ENCODE measurements around the gene FBLN7. TPM values are rescaled to one million over a fixed set of nuclear protein-coding genes. Genes with fewer than 3 reads are reported as not detected.
A peak's percentile ranks its signal among the peaks of the same experiment; 100 is the strongest.

Gene FBLN7
- total RNA-seq, 4 donors from 2014 or later = 2.5 to 5.8 (median 4.0) TPM

DNA sequence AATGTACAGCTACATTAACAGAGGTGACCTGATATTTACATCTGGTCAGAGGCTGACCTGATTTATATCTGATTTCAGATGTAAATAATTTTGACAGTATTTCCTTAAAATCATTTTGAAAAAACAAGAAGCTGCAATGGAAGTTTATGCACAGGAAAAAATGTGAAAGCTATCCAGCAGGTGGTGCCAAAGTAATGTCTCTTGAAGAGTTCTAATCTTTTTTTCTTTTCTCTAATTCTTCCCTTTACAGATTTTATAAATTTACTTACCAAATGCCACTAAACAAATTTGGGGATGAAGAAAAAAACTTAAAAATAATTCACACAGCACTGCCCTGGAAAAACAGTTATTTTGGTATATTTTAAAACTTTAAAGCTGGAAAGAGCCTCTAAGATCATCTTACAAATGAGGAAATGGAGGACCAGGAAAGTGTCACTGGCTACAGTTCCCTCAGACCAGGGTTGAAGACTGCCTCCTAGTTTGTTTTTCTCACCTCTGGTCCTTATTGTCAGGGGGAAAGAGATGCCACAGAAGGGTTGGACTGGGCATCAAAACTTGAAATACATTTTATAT is 16.4 kb upstream of the FBLN7 start:
- Histone ChIP-seq H3K27me3 (no peaks in the 10 kb centered on the region), H3K4me1 (no peaks in the 10 kb centered on the region), H3K36me3 (peaks cover 25% of the 10 kb centered on the region), H3K9me3 (no peaks in the 10 kb centered on the region), H3K27ac (no peak overlapping the region), H3K4me3 (no peak overlapping the region)
- no peak for DNase-seq (ENCODE audit: low spot score in 2 of 2)
- TF ChIP-seq POLR2AphosphoS5 (IDR thresholded peaks at IDR 0.05) = no peak
- TF ChIP-seq, protein P1, sequence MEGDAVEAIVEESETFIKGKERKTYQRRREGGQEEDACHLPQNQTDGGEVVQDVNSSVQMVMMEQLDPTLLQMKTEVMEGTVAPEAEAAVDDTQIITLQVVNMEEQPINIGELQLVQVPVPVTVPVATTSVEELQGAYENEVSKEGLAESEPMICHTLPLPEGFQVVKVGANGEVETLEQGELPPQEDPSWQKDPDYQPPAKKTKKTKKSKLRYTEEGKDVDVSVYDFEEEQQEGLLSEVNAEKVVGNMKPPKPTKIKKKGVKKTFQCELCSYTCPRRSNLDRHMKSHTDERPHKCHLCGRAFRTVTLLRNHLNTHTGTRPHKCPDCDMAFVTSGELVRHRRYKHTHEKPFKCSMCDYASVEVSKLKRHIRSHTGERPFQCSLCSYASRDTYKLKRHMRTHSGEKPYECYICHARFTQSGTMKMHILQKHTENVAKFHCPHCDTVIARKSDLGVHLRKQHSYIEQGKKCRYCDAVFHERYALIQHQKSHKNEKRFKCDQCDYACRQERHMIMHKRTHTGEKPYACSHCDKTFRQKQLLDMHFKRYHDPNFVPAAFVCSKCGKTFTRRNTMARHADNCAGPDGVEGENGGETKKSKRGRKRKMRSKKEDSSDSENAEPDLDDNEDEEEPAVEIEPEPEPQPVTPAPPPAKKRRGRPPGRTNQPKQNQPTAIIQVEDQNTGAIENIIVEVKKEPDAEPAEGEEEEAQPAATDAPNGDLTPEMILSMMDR (IDR thresholded peaks at IDR 0.05) = peak in 1 of 2 donors; percentile 23

DNA sequence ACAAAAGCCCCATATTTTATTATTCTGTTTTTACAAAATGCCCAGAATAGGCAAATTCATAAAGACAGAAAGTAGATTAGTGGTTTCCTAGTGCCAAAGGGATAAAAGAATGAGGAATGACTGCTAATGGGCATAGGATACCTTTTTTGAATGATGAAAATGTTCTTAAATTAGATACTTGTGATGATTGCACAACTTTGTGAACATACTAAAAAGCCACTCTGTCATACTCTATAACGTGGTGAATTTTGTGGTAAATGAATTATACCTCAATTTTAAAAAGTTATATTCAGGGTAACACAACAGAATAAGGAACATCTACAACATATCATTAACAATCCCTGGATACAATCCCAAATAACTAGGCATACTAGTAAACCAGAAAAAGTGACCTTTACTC is 9.1 kb upstream of the FBLN7 start:
- H3K36me3 ChIP-seq = no peaks in the 10 kb centered on the region
- no peaks in the 10 kb centered on the region for H3K4me1 ChIP-seq
- H3K4me3 ChIP-seq = no peak overlapping the region
- peaks cover 6% of the 10 kb centered on the region for H3K9me3 ChIP-seq
- WGBS = 65% methylated on average over 1 of the region's 1 CpG
- DNase-seq (ENCODE audit: low spot score in 2 of 2) = no peak
- no peaks in the 10 kb centered on the region for H3K27me3 ChIP-seq
- no peak overlapping the region for H3K27ac ChIP-seq
- no peak for TF ChIP-seq POLR2AphosphoS5 (IDR thresholded peaks at IDR 0.05)
- TF ChIP-seq, protein P1 (IDR thresholded peaks at IDR 0.05) = no peak
- no peak for TF ChIP-seq POLR2A (IDR thresholded peaks at IDR 0.05)
- no peak for TF ChIP-seq EP300 (IDR thresholded peaks at IDR 0.05)

DNA sequence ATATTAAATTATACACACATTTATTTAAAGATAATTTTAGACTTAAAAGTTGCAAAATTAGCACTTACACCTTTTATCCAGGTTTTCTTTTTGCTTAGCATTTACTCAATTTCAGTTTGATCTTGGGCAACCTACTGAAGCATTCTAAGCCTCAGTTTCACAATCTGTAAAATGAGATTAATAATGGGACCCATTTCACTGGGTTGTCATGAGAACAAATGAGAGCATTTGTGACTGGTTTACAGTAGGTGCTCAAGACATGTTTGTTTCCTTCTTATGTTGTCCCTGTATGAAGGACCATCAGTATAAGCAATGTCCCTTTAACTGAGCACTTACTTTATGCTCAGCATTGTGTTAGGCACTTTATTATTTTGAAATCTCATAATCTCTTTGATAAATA is 4.8 kb upstream of the FBLN7 start:
- no peak for DNase-seq (ENCODE audit: low spot score in 2 of 2)
- H3K36me3 ChIP-seq = no peaks in the 10 kb centered on the region

DNA sequence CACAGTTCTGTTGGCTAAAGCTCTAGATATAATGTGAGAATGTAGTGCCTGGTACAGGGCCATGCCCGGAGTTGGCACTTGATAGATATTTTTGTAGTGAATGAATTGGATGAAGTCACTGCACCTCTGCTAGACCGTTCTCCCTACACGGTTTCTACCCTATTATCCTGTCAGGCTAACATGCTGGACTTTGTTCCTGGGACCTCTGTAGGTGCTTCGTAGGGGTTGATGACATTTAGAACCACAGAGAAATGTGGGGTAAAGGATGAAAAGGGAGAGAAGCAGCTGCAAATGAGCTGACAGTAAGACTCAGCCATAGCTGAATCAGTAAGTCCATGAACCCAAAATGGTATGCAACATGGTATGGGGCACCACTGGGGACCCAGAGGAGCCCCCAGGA is 4.1 kb upstream of the FBLN7 start:
- H3K27ac ChIP-seq = no peak overlapping the region
- no peak for DNase-seq (ENCODE audit: low spot score in 2 of 2)
- peaks cover 8% of the 10 kb centered on the region for H3K27me3 ChIP-seq
- no peaks in the 10 kb centered on the region for H3K9me3 ChIP-seq
- peaks cover 13% of the 10 kb centered on the region for H3K4me1 ChIP-seq
- H3K4me3 ChIP-seq = no peak overlapping the region
- H3K36me3 ChIP-seq = no peaks in the 10 kb centered on the region
- 82% methylated on average over 4 of the region's 4 CpGs for WGBS
- TF ChIP-seq POLR2AphosphoS5 (IDR thresholded peaks at IDR 0.05) (no peak), EP300 (IDR thresholded peaks at IDR 0.05) (no peak), POLR2A (IDR thresholded peaks at IDR 0.05) (no peak)
- TF ChIP-seq, protein P1 (IDR thresholded peaks at IDR 0.05) = no peak

More for the DNA sequence above, 4.8 kb upstream of the FBLN7 start:
- Histone ChIP-seq H3K4me3 (no peak overlapping the region), H3K4me1 (peaks cover 9% of the 10 kb centered on the region), H3K27ac (no peak overlapping the region), H3K27me3 (peaks cover 4% of the 10 kb centered on the region), H3K9me3 (no peaks in the 10 kb centered on the region)
- no peak for TF ChIP-seq POLR2AphosphoS5 (IDR thresholded peaks at IDR 0.05)
- TF ChIP-seq, protein P1 (IDR thresholded peaks at IDR 0.05) = no peak
- no peak for TF ChIP-seq POLR2A (IDR thresholded peaks at IDR 0.05)
- no peak for TF ChIP-seq EP300 (IDR thresholded peaks at IDR 0.05)

DNA sequence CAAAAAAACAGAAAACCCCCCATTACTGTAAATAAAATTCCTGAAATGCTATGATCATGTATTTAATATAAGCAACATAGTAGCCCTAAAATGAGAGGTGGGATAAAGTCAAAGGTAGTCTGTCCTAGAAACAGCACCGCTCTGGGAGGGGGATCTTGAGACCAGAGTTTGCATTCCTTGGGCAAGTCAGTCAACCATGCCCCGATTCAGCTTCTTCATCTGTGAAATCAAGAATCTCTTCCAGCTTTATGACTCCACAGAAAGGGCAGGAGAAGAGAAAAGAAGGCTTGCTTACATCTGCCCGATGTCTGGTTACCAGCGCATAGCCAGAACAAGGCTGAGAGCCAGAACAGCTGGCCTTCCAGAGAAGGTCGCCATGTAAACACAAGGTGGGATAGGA is 2.1 kb upstream of the FBLN7 start:
- Histone ChIP-seq H3K4me1 (peaks cover 13% of the 10 kb centered on the region), H3K27ac (no peak overlapping the region), H3K36me3 (no peaks in the 10 kb centered on the region), H3K9me3 (no peaks in the 10 kb centered on the region), H3K27me3 (peaks cover 8% of the 10 kb centered on the region), H3K4me3 (no peak overlapping the region)
- 94% methylated on average over 5 of the region's 5 CpGs for WGBS
- no peak for DNase-seq (ENCODE audit: low spot score in 2 of 2)
- TF ChIP-seq, protein P1 (IDR thresholded peaks at IDR 0.05) = no peak
- TF ChIP-seq EP300 (IDR thresholded peaks at IDR 0.05) = no peak

Measured in suprapubic skin (tissue), 4 donors.